ENCODE data around the gene PLEKHA7. TPM values are rescaled to one million over a fixed set of nuclear protein-coding genes. Genes with fewer than 3 reads are reported as not detected.

Gene PLEKHA7
- total RNA-seq, 2 experiments from 2014 or later: 5.1 to 5.6 TPM

DNA sequence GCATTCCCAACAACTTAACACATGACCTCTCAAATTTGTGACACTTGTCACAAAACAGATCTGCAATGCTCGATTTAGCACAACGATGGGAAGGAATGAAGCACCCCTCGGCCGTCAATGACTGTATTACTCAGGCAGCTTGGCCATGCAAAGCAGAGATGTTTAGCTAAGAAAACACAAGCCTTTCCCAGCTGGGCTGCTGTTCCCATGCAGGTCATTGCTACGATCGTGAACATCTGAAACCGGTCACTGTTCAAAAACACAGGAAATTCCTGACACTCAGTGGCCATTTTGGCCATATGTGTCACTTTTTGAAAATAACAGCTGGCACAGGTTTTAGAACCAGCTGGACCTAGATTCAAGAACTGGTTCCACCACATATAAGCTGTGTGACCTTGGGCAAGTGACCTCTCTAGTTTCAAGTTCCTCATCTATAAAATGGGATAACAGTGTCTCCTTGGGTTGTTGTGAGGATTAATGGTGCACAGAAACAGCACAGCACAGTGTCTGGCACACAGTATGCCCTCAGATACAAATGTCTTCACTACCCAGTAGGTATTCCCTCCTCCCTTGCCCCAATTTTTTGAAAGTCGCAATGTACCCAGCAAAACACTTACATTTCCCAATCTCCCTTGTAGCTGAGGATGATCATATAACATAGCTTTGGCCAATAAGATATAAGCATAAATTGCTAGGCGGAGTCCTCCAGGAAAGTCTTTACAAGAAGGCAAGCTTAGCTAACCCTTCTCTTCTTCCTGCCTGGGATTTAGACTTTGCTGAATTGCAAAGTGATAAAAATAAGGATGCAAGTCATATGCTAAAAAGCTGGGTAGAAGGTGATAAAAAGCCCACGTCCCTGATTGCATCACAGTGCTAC lies 182.7 kb downstream of the PLEKHA7 start:
- H3K4me1 Mint-ChIP-seq: peaks cover 2% of the 10 kb centered on the region
- DNase-seq: no peak

GRCh38 chr11:16827139-16827538 lies 187.1 kb downstream of the PLEKHA7 start:
- peaks cover 2% of the 10 kb centered on the region for H3K4me1 Mint-ChIP-seq
- no peak overlapping the region for H3K4me3 Mint-ChIP-seq
- no peak overlapping the region for H3K27ac Mint-ChIP-seq
- H3K9me3 Mint-ChIP-seq: no peaks in the 10 kb centered on the region
- DNase-seq: no peak
- H3K27me3 Mint-ChIP-seq: no peaks in the 10 kb centered on the region
- H3K36me3 Mint-ChIP-seq: no peaks in the 10 kb centered on the region

More for the DNA sequence above, 182.7 kb downstream of the PLEKHA7 start:
- H3K36me3 Mint-ChIP-seq: no peaks in the 10 kb centered on the region
- no peak overlapping the region for H3K4me3 Mint-ChIP-seq
- no peaks in the 10 kb centered on the region for H3K9me3 Mint-ChIP-seq
- no peaks in the 10 kb centered on the region for H3K27me3 Mint-ChIP-seq
- no peak overlapping the region for H3K27ac Mint-ChIP-seq

GRCh38 chr11:16825968-16826367 lies 188.2 kb downstream of the PLEKHA7 start:
- no peaks in the 10 kb centered on the region for H3K9me3 Mint-ChIP-seq
- H3K36me3 Mint-ChIP-seq: no peaks in the 10 kb centered on the region
- no peak overlapping the region for H3K27ac Mint-ChIP-seq

DNA sequence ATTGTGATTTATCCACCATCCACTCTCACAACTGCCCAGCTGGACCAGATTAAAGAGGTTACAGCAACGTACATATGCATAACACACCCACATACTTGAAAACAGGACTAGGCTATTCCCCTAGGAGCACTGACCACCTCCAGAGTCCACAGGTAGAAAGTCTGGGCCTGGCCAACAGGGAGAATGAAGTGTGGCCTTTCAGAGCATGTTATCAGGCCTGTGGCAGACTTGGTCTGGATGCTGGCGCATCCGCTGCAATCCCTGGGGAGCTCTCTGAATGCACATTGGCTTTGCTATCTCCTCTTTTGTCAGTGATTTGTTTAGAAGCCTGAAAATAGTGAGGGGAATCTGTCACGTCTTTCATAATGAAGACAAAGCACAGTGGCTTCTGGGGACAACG lies 189.1 kb downstream of the PLEKHA7 start:
- no peaks in the 10 kb centered on the region for H3K27me3 Mint-ChIP-seq
- no peaks in the 10 kb centered on the region for H3K9me3 Mint-ChIP-seq
- no peak overlapping the region for H3K4me3 Mint-ChIP-seq
- no peaks in the 10 kb centered on the region for H3K36me3 Mint-ChIP-seq
- no peak for DNase-seq
- H3K4me1 Mint-ChIP-seq: peaks cover 6% of the 10 kb centered on the region
- no peak overlapping the region for H3K27ac Mint-ChIP-seq

More at GRCh38 chr11:16825968-16826367, 188.2 kb downstream of the PLEKHA7 start:
- Mint-ChIP-seq H3K27me3 (no peaks in the 10 kb centered on the region), H3K4me3 (no peak overlapping the region), H3K4me1 (peaks cover 4% of the 10 kb centered on the region)
- no peak for DNase-seq

- no peaks in the 10 kb centered on the region for H3K36me3 Mint-ChIP-seq
- H3K4me1 Mint-ChIP-seq: peaks cover 3% of the 10 kb centered on the region
- no peaks in the 10 kb centered on the region for H3K27me3 Mint-ChIP-seq
- no peak overlapping the region for H3K27ac Mint-ChIP-seq
- H3K4me3 Mint-ChIP-seq: no peak overlapping the region
- no peaks in the 10 kb centered on the region for H3K9me3 Mint-ChIP-seq
- peak; percentile 26 for DNase-seq
Observed at GRCh38 chr11:16820324-16821092, 193.7 kb downstream of the PLEKHA7 start.

DNA sequence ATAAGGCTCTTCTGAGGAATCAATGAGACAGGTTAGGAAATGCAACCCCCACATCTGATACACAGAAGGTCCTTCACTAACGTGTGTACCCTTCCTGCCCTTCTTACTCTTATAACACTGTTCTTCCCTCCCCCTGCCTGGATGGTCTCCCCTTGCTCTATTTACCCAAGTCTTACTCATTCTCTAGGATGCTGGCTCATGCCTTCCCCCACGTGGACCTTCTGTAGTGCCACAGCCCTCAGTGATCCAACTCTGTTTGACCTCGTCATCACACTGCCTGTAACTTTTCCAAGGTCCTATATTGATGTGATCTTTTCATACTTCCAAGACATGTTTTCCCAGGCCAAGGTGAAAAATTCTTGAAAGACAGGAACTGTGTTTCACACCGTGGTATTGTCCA lies 195.9 kb downstream of the PLEKHA7 start:
- DNase-seq: no peak
- peaks cover 3% of the 10 kb centered on the region for H3K4me1 Mint-ChIP-seq
- no peaks in the 10 kb centered on the region for H3K36me3 Mint-ChIP-seq
- no peak overlapping the region for H3K4me3 Mint-ChIP-seq
- H3K27me3 Mint-ChIP-seq: no peaks in the 10 kb centered on the region
- H3K9me3 Mint-ChIP-seq: no peaks in the 10 kb centered on the region
- no peak overlapping the region for H3K27ac Mint-ChIP-seq

DNA sequence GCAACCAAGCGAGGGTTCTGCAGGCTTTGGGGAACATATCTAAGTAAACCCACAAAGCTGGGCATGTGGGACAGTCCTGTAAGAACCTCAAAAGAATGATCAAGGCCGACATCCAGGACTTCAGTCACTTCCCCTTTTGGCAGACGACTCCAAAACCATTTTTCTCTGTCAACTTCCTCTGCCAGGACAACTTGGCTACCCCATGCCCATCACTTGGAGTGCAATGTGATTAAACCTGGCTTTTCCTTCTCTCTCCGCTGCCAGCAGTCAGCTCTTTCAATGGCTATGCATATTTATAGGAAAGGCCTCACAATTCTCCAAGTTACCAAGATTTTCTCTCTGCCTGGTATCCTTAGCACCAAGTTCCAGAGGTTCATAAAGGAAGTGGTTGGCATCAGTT lies 196.9 kb downstream of the PLEKHA7 start:
- H3K27ac Mint-ChIP-seq: no peak overlapping the region
- no peak for DNase-seq

GRCh38 chr11:16816358-16817270 lies 197.6 kb downstream of the PLEKHA7 start:
- Mint-ChIP-seq H3K27ac (no peak overlapping the region), H3K36me3 (no peaks in the 10 kb centered on the region), H3K27me3 (no peaks in the 10 kb centered on the region), H3K4me3 (no peak overlapping the region), H3K9me3 (no peaks in the 10 kb centered on the region), H3K4me1 (peaks cover 3% of the 10 kb centered on the region)
- no peak for DNase-seq

More for the DNA sequence above, 196.9 kb downstream of the PLEKHA7 start:
- peaks cover 3% of the 10 kb centered on the region for H3K4me1 Mint-ChIP-seq
- no peaks in the 10 kb centered on the region for H3K27me3 Mint-ChIP-seq
- no peaks in the 10 kb centered on the region for H3K36me3 Mint-ChIP-seq
- H3K9me3 Mint-ChIP-seq: no peaks in the 10 kb centered on the region
- H3K4me3 Mint-ChIP-seq: no peak overlapping the region

- DNase-seq: no peak
- H3K27ac Mint-ChIP-seq: no peak overlapping the region
- no peaks in the 10 kb centered on the region for H3K36me3 Mint-ChIP-seq
- H3K4me1 Mint-ChIP-seq: no peaks in the 10 kb centered on the region
- no peaks in the 10 kb centered on the region for H3K27me3 Mint-ChIP-seq
- H3K4me3 Mint-ChIP-seq: no peak overlapping the region
- H3K9me3 Mint-ChIP-seq: no peaks in the 10 kb centered on the region
Observed at GRCh38 chr11:16815047-16815767, 199.0 kb downstream of the PLEKHA7 start.

DNA sequence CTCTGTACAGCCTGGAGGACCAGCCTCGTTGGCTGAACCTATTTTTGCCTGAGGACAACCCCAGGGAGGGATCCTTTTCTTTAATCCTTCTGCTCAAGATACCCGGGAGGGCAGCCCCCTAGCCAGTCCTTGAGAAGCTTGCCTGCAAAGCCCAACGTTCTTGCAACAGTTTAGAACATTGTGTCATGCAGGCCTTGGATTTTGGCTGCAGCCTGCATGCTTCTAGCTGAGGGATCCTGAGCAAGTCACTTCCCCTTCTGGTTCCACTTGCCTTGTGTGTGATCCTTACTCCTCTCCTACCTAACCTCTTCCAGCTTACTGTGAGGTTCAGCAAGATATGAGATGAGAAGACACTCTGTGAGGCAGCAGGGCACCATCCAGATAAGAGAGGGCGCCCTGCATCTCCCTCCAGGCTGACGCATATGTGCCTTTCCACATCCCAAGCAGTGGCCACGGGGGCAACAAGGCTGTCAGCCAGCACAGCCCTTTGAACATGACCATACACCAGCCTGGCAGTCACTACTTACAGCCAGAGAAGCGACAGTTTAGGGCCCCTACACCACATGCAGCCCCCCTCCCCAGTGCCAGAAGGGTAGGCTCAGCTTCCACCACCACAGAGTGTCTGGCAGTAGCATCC lies 199.7 kb downstream of the PLEKHA7 start:
- no peak for DNase-seq
- H3K9me3 Mint-ChIP-seq: no peaks in the 10 kb centered on the region
- no peaks in the 10 kb centered on the region for H3K36me3 Mint-ChIP-seq
- no peak overlapping the region for H3K27ac Mint-ChIP-seq
- H3K4me3 Mint-ChIP-seq: no peak overlapping the region
- no peaks in the 10 kb centered on the region for H3K4me1 Mint-ChIP-seq
- no peaks in the 10 kb centered on the region for H3K27me3 Mint-ChIP-seq

DNA sequence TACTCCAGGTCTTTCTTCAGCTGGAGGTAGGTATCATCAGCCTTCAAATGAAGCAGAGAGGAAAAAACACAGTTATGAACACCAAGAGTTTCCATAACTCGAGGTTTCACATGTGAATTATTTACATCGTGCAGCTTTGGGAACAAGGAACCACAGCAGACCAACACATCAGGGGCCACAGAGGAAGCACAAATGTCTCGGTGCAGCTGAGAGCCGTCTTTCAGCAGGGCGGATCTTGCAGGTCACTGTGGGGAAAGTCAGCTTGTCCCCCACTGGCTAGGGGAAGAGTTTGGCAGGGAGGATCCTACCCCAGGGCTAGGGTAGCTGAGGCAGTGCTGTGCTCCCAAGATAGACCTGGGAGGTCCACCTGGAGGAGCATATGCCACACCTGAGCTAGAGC lies 201.1 kb downstream of the PLEKHA7 start:
- Mint-ChIP-seq H3K4me1 (no peaks in the 10 kb centered on the region), H3K36me3 (no peaks in the 10 kb centered on the region), H3K27me3 (no peaks in the 10 kb centered on the region), H3K4me3 (no peak overlapping the region), H3K9me3 (no peaks in the 10 kb centered on the region), H3K27ac (no peak overlapping the region)
- no peak for DNase-seq

DNA sequence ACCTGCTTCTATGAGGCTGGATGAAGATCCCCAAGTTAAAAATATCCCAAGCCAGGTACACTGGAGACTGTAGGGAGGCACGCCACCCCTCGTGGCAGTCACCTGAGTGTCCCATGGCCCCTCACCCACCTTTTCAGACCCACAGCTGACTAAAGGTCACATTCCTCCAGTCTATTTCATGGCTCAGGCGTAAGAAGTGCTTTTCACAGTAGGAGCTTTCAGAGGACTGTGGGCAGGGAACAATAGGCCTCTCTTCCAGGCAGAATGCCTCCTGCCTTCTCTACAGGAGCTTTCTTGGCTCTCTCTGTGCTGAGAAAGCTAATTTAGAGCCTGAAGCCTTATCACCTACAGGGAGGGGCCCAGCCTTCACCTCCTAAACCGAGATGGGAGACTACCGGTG lies 201.9 kb downstream of the PLEKHA7 start:
- no peak overlapping the region for H3K27ac Mint-ChIP-seq
- H3K27me3 Mint-ChIP-seq: no peaks in the 10 kb centered on the region
- no peaks in the 10 kb centered on the region for H3K4me1 Mint-ChIP-seq
- no peaks in the 10 kb centered on the region for H3K36me3 Mint-ChIP-seq
- H3K4me3 Mint-ChIP-seq: no peak overlapping the region
- DNase-seq: no peak
- H3K9me3 Mint-ChIP-seq: no peaks in the 10 kb centered on the region

- no peaks in the 10 kb centered on the region for H3K4me1 Mint-ChIP-seq
- H3K36me3 Mint-ChIP-seq: no peaks in the 10 kb centered on the region
- DNase-seq: no peak
- H3K27ac Mint-ChIP-seq: no peak overlapping the region
- no peak overlapping the region for H3K4me3 Mint-ChIP-seq
- no peaks in the 10 kb centered on the region for H3K27me3 Mint-ChIP-seq
- no peaks in the 10 kb centered on the region for H3K9me3 Mint-ChIP-seq
Observed at GRCh38 chr11:16811136-16812020, 202.8 kb downstream of the PLEKHA7 start.
